ENCODE results near the gene LRP11. TPM values are rescaled to one million over a fixed set of nuclear protein-coding genes. Genes with fewer than 3 reads are reported as not detected.

Gene LRP11
- total and polyA plus RNA-seq, 9 donors: 16.0 to 29.5 (median 23.1) TPM

- Histone ChIP-seq H3K4me1 (ENCODE audit: control insufficient read depth, insufficient read depth, low read length) (no peaks in the 10 kb centered on the region), H3K36me3 (ENCODE audit: control insufficient read depth, insufficient read depth, low read length) (no peaks in the 10 kb centered on the region), H3K27me3 (ENCODE audit: control insufficient read depth, insufficient read depth, low read length) (no peaks in the 10 kb centered on the region), H3K9me3 (replicated peaks; ENCODE audit: control insufficient read depth, low read depth, low read length) (no peaks in the 10 kb centered on the region), H3K4me3 (ENCODE audit: low read length) (no peak overlapping the region), H3K27ac (ENCODE audit: low read length) (no peak overlapping the region)
- WGBS (ENCODE audit: insufficient coverage): 100% methylated on average over 1 of the region's 9 CpGs
- no peak for DNase-seq
These were observed 23.9 kb upstream of the LRP11 start for GRCh38 chr6:149888093-149888492.

- no peaks in the 10 kb centered on the region for H3K36me3 ChIP-seq (ENCODE audit: control insufficient read depth, insufficient read depth, low read length)
- no peaks in the 10 kb centered on the region for H3K27me3 ChIP-seq (ENCODE audit: control insufficient read depth, insufficient read depth, low read length)
- H3K4me1 ChIP-seq (ENCODE audit: control insufficient read depth, insufficient read depth, low read length): no peaks in the 10 kb centered on the region
- no peak overlapping the region for H3K4me3 ChIP-seq (ENCODE audit: low read length)
- no peak for DNase-seq
- no peak overlapping the region for H3K27ac ChIP-seq (ENCODE audit: low read length)
- WGBS (ENCODE audit: insufficient coverage): 86% methylated on average over 1 of the region's 3 CpGs
- no peaks in the 10 kb centered on the region for H3K9me3 ChIP-seq (replicated peaks; ENCODE audit: control insufficient read depth, low read depth, low read length)
These were observed 23.2 kb upstream of the LRP11 start for GRCh38 chr6:149887343-149887742.

- Histone ChIP-seq H3K4me3 (ENCODE audit: low read length) (no peak overlapping the region), H3K36me3 (ENCODE audit: control insufficient read depth, insufficient read depth, low read length) (no peaks in the 10 kb centered on the region), H3K27me3 (ENCODE audit: control insufficient read depth, insufficient read depth, low read length) (no peaks in the 10 kb centered on the region), H3K9me3 (replicated peaks; ENCODE audit: control insufficient read depth, low read depth, low read length) (no peaks in the 10 kb centered on the region), H3K27ac (ENCODE audit: low read length) (no peak overlapping the region), H3K4me1 (ENCODE audit: control insufficient read depth, insufficient read depth, low read length) (no peaks in the 10 kb centered on the region)
- WGBS (ENCODE audit: insufficient coverage): 88% methylated on average over 1 of the region's 3 CpGs
- DNase-seq: no peak
These were observed 21.7 kb upstream of the LRP11 start for GRCh38 chr6:149885888-149886287.

GRCh38 chr6:149884617-149885016, 20.5 kb upstream of the LRP11 start:
- DNase-seq: no peak
- 69% methylated on average over 6 of the region's 7 CpGs for WGBS (ENCODE audit: insufficient coverage)
- H3K36me3 ChIP-seq (ENCODE audit: control insufficient read depth, insufficient read depth, low read length): no peaks in the 10 kb centered on the region
- no peak overlapping the region for H3K27ac ChIP-seq (ENCODE audit: low read length)
- no peaks in the 10 kb centered on the region for H3K4me1 ChIP-seq (ENCODE audit: control insufficient read depth, insufficient read depth, low read length)
- H3K9me3 ChIP-seq (replicated peaks; ENCODE audit: control insufficient read depth, low read depth, low read length): no peaks in the 10 kb centered on the region
- no peak overlapping the region for H3K4me3 ChIP-seq (ENCODE audit: low read length)
- H3K27me3 ChIP-seq (ENCODE audit: control insufficient read depth, insufficient read depth, low read length): no peaks in the 10 kb centered on the region

- 31% methylated on average over 10 of the region's 11 CpGs for WGBS (ENCODE audit: insufficient coverage)
- no peak for DNase-seq
- H3K27me3 ChIP-seq (ENCODE audit: control insufficient read depth, insufficient read depth, low read length): no peaks in the 10 kb centered on the region
- H3K27ac ChIP-seq (ENCODE audit: low read length): no peak overlapping the region
- no peaks in the 10 kb centered on the region for H3K36me3 ChIP-seq (ENCODE audit: control insufficient read depth, insufficient read depth, low read length)
- no peaks in the 10 kb centered on the region for H3K4me1 ChIP-seq (ENCODE audit: control insufficient read depth, insufficient read depth, low read length)
- no peak overlapping the region for H3K4me3 ChIP-seq (ENCODE audit: low read length)
- no peaks in the 10 kb centered on the region for H3K9me3 ChIP-seq (replicated peaks; ENCODE audit: control insufficient read depth, low read depth, low read length)
These were observed 20.1 kb upstream of the LRP11 start for GRCh38 chr6:149884215-149884614.

- no peaks in the 10 kb centered on the region for H3K9me3 ChIP-seq (replicated peaks; ENCODE audit: control insufficient read depth, low read depth, low read length)
- peaks cover 3% of the 10 kb centered on the region for H3K27me3 ChIP-seq (ENCODE audit: control insufficient read depth, insufficient read depth, low read length)
- H3K4me3 ChIP-seq (ENCODE audit: low read length): no peak overlapping the region
- no CpG with 5 or more reads among the region's 2 CpGs for WGBS (ENCODE audit: insufficient coverage)
- no peaks in the 10 kb centered on the region for H3K4me1 ChIP-seq (ENCODE audit: control insufficient read depth, insufficient read depth, low read length)
- no peaks in the 10 kb centered on the region for H3K36me3 ChIP-seq (ENCODE audit: control insufficient read depth, insufficient read depth, low read length)
- H3K27ac ChIP-seq (ENCODE audit: low read length): no peak overlapping the region
- no peak for DNase-seq
These were observed 17.7 kb upstream of the LRP11 start for GRCh38 chr6:149881860-149882259.

GRCh38 chr6:149881066-149881766, 17.1 kb upstream of the LRP11 start:
- 87% methylated on average over 10 of the region's 10 CpGs for WGBS (ENCODE audit: insufficient coverage)
- no peaks in the 10 kb centered on the region for H3K4me1 ChIP-seq (ENCODE audit: control insufficient read depth, insufficient read depth, low read length)

GRCh38 chr6:149877659-149878058, 13.5 kb upstream of the LRP11 start:
- no peak for DNase-seq
- no peak overlapping the region for H3K27ac ChIP-seq (ENCODE audit: low read length)
- 33% methylated on average over 1 of the region's 1 CpG for WGBS (ENCODE audit: insufficient coverage)
- H3K9me3 ChIP-seq (replicated peaks; ENCODE audit: control insufficient read depth, low read depth, low read length): peaks cover 2% of the 10 kb centered on the region
- no peaks in the 10 kb centered on the region for H3K36me3 ChIP-seq (ENCODE audit: control insufficient read depth, insufficient read depth, low read length)
- H3K4me1 ChIP-seq (ENCODE audit: control insufficient read depth, insufficient read depth, low read length): no peaks in the 10 kb centered on the region
- H3K27me3 ChIP-seq (ENCODE audit: control insufficient read depth, insufficient read depth, low read length): peaks cover 3% of the 10 kb centered on the region
- H3K4me3 ChIP-seq (ENCODE audit: low read length): no peak overlapping the region

More at GRCh38 chr6:149881066-149881766, 17.1 kb upstream of the LRP11 start:
- H3K27me3 ChIP-seq (ENCODE audit: control insufficient read depth, insufficient read depth, low read length): peaks cover 3% of the 10 kb centered on the region
- no peaks in the 10 kb centered on the region for H3K36me3 ChIP-seq (ENCODE audit: control insufficient read depth, insufficient read depth, low read length)
- no peak overlapping the region for H3K27ac ChIP-seq (ENCODE audit: low read length)
- no peaks in the 10 kb centered on the region for H3K9me3 ChIP-seq (replicated peaks; ENCODE audit: control insufficient read depth, low read depth, low read length)
- no peak for DNase-seq
- no peak overlapping the region for H3K4me3 ChIP-seq (ENCODE audit: low read length)

GRCh38 chr6:149876241-149876933, 12.2 kb upstream of the LRP11 start:
- Histone ChIP-seq H3K36me3 (ENCODE audit: control insufficient read depth, insufficient read depth, low read length) (no peaks in the 10 kb centered on the region), H3K27ac (ENCODE audit: low read length) (no peak overlapping the region), H3K27me3 (ENCODE audit: control insufficient read depth, insufficient read depth, low read length) (peaks cover 3% of the 10 kb centered on the region), H3K9me3 (replicated peaks; ENCODE audit: control insufficient read depth, low read depth, low read length) (peaks cover 2% of the 10 kb centered on the region), H3K4me1 (ENCODE audit: control insufficient read depth, insufficient read depth, low read length) (no peaks in the 10 kb centered on the region), H3K4me3 (ENCODE audit: low read length) (no peak overlapping the region)
- WGBS (ENCODE audit: insufficient coverage): no CpG with 5 or more reads among the region's 3 CpGs
- DNase-seq: no peak

- no peaks in the 10 kb centered on the region for H3K27me3 ChIP-seq (ENCODE audit: control insufficient read depth, insufficient read depth, low read length)
- H3K9me3 ChIP-seq (replicated peaks; ENCODE audit: control insufficient read depth, low read depth, low read length): peaks cover 2% of the 10 kb centered on the region
- H3K4me3 ChIP-seq (ENCODE audit: low read length): no peak overlapping the region
- DNase-seq: no peak
- no peak overlapping the region for H3K27ac ChIP-seq (ENCODE audit: low read length)
- H3K4me1 ChIP-seq (ENCODE audit: control insufficient read depth, insufficient read depth, low read length): no peaks in the 10 kb centered on the region
- no CpG with 5 or more reads among the region's 1 CpG for WGBS (ENCODE audit: insufficient coverage)
- H3K36me3 ChIP-seq (ENCODE audit: control insufficient read depth, insufficient read depth, low read length): no peaks in the 10 kb centered on the region
These were observed 8.1 kb upstream of the LRP11 start for GRCh38 chr6:149872233-149872632.
